SIG-M5 treated with dmso at 0.1 percent for 504 hours (cell line): ENCODE measurements around the gene DNAJB6.

Experiments used
- DNase-seq: peaks from one replicate; lab custom pipeline; 2025; ENCODE audit not compliant: unreplicated experiment; lab: John Stamatoyannopoulos, UW

DNAJB6 gene

DNA sequence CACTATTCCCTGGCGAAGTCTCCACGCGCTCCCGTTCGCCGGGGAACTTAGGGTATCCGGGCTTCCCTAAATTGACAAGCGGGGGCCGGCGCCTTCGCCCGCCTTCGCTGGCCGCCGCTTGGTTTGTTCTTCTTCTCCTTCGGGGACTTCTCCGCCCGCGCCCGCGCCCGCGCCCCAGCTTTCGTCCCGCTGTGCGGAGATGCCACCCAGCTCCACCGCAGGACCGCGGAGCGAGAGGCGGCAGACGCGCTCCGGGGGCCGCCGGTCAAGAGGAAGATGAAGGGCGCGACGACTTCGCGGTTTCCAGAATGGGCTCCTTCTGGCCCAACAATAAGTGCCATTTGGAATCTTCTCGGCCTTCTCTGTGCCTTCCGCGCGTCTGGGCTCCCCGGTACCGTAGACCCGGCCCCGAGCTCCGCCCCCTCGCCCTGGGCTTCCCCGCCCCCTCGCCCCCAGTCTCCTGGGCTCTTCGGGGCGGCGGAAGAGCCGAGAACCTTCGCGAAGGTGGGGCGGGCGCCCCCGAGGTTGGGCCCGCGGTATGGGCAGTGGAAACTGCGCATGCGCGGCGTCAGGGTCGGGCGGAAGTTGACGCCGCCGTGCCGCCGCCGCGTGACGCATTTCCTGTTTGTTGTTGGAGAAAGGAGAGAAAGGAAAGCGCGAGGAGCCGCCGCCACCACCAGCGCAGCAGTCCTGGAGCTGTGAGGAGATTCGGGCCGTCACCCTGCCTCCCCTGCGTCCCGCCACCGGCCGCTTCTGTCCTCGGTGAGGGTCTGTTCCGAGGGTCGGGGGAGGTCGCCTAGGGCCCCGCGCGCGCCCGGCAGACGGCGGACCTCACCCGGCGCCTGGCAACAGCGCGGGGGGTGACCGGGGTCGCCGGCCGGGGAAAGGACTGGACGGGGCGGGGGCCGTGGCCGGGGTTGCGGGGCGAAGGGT, at the start of gene DNAJB6:
Gene DNAJB6, plus strand, starts transcription at position 622 of the 933 bp plus-strand sequence. CDS start 21,569 bp downstream, outside the sequence.
- peak; percentile 82 for DNase-seq

DNA sequence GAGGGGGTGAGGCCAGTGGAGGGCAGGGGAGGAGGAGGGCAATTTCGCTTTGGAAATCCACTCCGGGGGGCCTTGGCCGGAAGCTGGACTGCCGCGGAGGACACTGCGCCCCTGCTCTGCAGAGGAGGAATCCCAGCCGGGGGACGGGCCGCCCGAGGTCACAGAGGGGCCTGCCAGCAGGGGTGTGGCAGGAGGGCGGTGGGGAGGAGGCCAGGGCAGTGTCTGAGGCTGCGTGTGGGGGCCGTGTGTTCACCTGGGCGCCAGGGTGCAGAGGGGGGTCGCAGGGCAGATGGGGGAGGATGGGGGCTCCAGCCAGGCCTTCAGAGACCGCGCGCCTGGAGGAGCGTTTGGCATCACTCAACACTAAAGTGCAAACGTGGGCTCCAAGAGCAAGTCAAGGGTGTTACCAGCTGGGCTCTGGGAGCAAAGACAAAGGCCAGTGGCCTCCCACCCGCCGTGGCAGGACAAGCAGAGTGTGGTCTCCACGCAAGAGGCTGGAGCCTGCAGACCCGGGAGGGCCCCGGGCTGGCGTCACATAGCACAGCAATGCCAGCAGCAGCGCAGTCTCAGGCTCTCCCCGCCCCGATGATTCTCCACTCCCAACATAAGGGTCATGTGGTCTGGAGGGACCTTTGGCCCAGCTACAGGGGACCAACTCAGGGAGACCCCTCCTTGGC, 45.3 kb upstream of the DNAJB6 start:
- no peak for DNase-seq

DNA sequence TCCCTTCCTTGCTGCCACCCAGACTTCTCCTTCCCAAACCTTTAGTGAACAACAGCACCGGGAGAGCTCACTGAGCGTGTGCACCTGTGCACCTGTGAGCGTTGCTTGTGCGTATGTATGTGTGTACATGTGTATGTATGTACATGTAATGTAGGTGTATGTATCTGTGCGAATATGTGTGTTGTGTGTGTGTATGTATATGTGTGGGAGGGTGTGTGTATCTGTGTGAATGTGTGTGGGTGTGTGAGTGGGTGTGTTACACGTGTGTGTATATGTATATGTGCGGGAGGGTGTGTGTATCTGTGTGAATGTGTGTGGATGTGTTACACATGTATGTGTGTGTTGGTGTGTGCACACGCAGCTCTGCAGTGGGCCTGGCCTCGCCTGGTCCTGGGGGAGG, 44.5 kb upstream of the DNAJB6 start:
- no peak for DNase-seq

DNA sequence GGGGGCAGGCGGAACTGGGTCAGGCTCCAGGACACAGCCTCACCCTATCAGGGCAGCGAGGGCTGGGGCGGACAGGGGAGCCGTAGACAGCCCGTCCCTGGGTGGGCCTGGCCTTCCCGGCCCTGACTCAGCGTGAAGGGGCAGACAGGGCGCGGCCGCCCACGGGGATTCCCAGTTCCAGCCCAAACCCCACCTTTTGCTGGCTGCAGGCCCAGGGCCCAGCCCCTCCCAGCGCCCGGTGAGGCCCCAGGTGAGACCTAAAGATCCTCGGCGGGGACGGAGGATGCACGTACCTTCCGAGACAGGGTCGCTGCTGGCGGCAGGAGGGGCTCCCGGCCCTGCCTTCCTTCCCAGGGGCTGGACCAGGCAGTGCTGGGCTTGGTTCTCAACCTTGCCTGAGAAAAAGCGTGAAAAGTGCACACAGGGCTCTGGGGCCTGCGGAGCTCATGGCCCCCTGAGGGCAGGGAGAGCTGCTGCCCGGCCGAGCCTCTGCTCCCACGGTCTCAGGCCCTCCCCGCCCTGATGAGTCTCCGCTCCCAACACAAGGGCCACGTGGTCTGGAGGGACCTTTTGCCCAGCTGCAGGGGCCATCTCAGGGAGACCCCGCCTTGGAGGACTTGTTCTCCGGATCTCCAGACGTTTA, 43.9 kb upstream of the DNAJB6 start:
- no peak for DNase-seq

- DNase-seq, result no peak
Observed at GRCh38 chr7:157293413-157293788, 43.4 kb upstream of the DNAJB6 start.

- DNase-seq, result no peak
Observed at GRCh38 chr7:157294773-157295172, 42.0 kb upstream of the DNAJB6 start.

DNA sequence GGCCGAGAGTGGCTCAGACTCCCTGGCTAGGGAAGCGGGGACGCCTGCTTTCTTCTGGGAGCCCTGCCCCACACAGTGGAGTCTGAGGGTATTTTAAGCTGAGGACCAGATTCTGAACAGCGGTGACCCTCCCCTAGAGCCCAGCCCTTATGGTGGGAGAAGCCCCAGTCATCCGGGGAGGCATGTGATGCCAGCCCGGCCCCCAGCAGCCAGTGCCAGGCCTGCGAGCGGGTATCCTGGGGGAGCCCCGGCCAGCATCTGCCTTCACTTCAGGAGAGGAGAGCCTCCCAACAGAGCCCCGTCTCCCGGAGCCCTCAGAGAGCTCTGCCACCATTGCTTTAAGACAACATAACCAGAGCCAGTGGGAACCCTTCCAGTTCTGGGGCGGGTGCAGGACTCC, 41.5 kb upstream of the DNAJB6 start:
- no peak for DNase-seq

GRCh38 chr7:157297185-157297584, 39.6 kb upstream of the DNAJB6 start:
- no peak for DNase-seq

DNA sequence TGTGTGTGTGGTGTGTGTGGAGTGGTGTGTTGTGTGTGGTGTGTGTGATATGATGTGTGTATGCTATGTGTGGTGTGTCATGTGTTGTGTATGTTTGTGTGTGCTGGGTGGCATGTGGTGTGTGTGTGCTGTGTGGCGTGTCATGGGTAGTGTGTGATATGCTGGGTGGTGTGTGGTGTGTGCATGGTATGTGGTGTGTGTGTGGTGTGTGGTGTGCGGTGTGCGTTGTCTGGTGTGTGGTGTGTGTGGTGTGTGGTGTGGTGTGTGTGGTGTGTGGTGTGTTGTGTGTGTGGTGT, 37.5 kb upstream of the DNAJB6 start:
- DNase-seq, result no peak

DNA sequence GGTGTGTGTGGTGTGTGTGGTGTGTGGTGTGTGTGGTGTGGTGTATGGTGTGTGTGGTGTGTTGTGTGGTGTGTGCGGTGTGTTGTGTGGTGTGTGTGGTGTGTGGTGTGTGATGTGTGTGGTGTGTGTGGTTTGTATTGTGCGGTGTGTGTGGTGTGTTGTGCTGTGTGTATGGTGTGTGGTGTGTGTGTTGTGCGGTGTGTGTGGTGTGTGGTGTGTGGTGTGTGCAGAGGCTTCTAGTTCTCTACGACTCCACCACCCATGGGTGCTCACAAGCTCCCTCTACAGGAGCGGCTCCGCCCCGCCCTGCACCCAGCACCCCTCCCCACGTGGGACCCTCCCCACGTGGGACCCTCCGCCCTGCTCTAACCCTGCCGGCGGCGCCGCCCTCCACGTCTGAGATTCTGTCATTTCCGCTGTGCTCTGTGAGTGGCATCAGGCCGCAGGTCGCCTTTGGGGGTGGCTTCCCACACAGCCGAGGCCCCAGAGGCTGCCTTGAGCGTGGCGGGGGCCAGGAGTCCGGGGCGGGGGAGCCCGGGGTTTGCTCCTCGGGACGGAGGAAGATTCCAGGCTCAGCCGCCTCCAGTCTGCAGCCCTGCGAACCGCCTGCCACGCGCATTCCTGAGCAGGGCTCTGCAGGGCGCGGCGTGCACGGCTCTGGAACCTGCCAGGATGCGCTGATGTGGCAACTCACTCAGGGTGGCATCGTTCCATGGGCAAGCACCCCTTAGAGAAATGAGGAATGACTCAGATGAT, 37.0 kb upstream of the DNAJB6 start:
- DNase-seq, result no peak

- no peak for DNase-seq
Observed at GRCh38 chr7:157300369-157300825, 36.4 kb upstream of the DNAJB6 start.

- DNase-seq, result no peak
Observed at GRCh38 chr7:157301610-157302120, 35.1 kb upstream of the DNAJB6 start.

- DNase-seq, result no peak
Observed at GRCh38 chr7:157306846-157307838, 29.7 kb upstream of the DNAJB6 start.

- no peak for DNase-seq
Observed at GRCh38 chr7:157309988-157310668, 26.7 kb upstream of the DNAJB6 start.

DNA sequence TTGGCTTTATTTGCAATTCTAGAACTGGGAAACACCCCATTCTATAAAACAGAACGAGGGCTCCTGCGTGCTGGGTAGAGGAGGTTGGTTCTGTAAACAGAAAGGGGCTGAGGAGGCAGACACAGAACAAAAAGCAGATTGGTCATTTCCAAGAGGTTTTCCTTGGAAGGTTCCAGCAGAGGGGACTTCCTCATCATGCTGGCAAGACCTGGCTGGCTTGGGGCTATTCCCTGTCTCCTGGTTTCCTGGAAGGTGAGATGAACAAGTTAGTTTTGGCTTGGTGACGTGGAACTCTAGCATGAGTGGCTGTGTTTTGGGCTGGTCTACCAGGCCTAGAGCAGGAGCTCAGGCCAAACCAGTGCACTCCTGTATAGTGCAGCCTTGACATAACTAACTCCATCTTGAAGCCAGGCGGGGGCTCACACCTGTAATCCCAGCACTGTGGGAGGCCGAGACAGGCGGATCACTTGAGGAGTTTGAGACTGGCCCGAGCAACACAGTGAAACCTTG, 26.1 kb upstream of the DNAJB6 start:
- no peak for DNase-seq

GRCh38 chr7:157312941-157313340, 23.9 kb upstream of the DNAJB6 start:
- DNase-seq, result no peak

- no peak for DNase-seq
Observed at GRCh38 chr7:157313645-157314044, 23.2 kb upstream of the DNAJB6 start.

DNA sequence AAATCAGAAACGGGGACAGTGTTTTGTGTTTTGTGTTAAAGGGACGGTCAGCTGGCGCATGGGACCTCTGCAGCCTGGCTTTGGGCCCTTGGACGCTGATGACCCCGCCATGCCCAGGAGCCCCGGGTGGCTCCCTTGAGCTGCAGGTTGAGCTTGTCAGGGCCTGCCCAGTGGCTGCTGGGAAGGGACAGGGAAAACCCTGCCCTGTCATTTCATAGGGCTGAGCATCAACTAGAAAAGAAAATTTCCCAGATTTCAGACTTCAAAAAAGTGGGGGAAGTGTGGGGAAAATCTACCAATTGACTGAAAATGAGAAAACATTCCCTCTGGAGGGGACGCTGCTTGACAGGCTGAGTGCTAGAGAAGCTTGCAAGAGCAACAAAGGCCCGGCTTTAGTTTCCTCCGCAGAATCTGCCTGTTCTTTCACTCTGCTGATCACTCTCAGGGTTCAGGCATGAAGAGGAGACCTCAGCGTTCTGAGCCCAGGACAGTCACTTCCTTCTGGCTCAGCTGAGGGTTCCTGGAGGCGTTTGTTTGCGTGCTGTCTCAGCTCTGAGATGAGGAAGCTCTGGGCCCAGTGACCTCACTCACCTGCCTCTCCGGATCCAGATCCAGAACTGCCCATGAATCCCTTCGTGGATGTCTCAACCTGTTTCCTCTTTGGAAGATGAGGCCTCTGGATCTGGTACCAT, 18.6 kb upstream of the DNAJB6 start:
- peak; percentile 42 for DNase-seq
